HepG2 (cell line): ENCODE data around the gene STARD6. TPM values are rescaled to one million over a fixed set of nuclear protein-coding genes. Genes with fewer than 3 reads are reported as not detected.

Source experiments
- JUN ChIP-seq: sonication (generic); formaldehyde crosslinking; IDR thresholded peaks from 2 replicates; pipeline ENCODE4 v1.4.0; 2020; ENCODE audit warnings: mild to moderate bottlenecking, missing genetic modification reagents
- KLF16 ChIP-seq, 2 experiments: sonication (generic) in 1 of 2; formaldehyde crosslinking in 1 of 2; IDR thresholded peaks; 2 replicates each; pipeline versions ENCODE4 v1.6.1 to v1.8.0; 2016 to 2023; ENCODE audit warnings: missing genetic modification reagents in 2 of 2, missing compliant biosample characterization in 1 of 2
- MAFK ChIP-seq, 2 experiments: IDR thresholded peaks in 1 of 2; conservative IDR thresholded peaks in 1 of 2; 2 replicates each; pipeline ENCODE4 v1.6.1; 2011; ENCODE audit warnings: improper control_type of control experiment in 2 of 2, low read length in 2 of 2
- NCOA1 ChIP-seq: sonication (generic); formaldehyde crosslinking; IDR thresholded peaks from 2 replicates; pipeline ENCODE4 v1.9.0; 2021; ENCODE audit warnings: missing genetic modification reagents
- NFAT5 ChIP-seq: sonication (generic); formaldehyde crosslinking; IDR thresholded peaks from 2 replicates; pipeline ENCODE4 v1.4.0; 2020; ENCODE audit warnings: missing genetic modification reagents
- RNF2 ChIP-seq: fragments of 450-650 bp; conservative IDR thresholded peaks from 2 replicates; pipeline ENCODE4 v1.6.1; 2016; ENCODE audit warnings: low read depth
- STAG1 ChIP-seq: sonication (generic); formaldehyde crosslinking; IDR thresholded peaks from 2 replicates; pipeline ENCODE4 v1.4.0; 2020; ENCODE audit warnings: missing genetic modification reagents
- TIGD3 ChIP-seq: sonication (generic); formaldehyde crosslinking; IDR thresholded peaks from 2 replicates; pipeline ENCODE4 v1.5.1; 2020; ENCODE audit warnings: mild to moderate bottlenecking, missing genetic modification reagents, borderline replicate concordance
- ZNF225 ChIP-seq: sonication (generic); formaldehyde crosslinking; IDR thresholded peaks from 2 replicates; pipeline ENCODE4 v1.4.0; 2020; ENCODE audit warnings: mild to moderate bottlenecking, missing genetic modification reagents
- ZNF367 ChIP-seq: sonication (generic); formaldehyde crosslinking; IDR thresholded peaks from 2 replicates; pipeline ENCODE4 v1.4.0; 2020; ENCODE audit warnings: missing genetic modification reagents, borderline replicate concordance
- ZNF709 ChIP-seq: sonication (generic); formaldehyde crosslinking; IDR thresholded peaks from 2 replicates; pipeline ENCODE4 v1.5.0; 2020; ENCODE audit warnings: mild to moderate bottlenecking, missing genetic modification reagents
- ZNF766 ChIP-seq: sonication (generic); formaldehyde crosslinking; IDR thresholded peaks from 2 replicates; pipeline ENCODE4 v1.5.0; 2020; ENCODE audit warnings: missing genetic modification reagents, borderline replicate concordance
- polyA plus RNA-seq, 8 experiments: library from polyadenylated mRNA; depleted of rRNA in 3 of 8; stranded (reverse) in 7 of 8; unstranded in 1 of 8; fragments of >200 nt; fragmentation: Illumina TruSeq in 4 of 8; extraction: Trizol in 4 of 8; gene quantifications; 2 replicates each; pipeline versions ENCODE4 v1.2.1 to v1.2.3, GENCODE V29; 2011 to 2016; ENCODE audit warnings: low read depth in 4 of 8, missing spikeins in 1 of 8, mixed read lengths in 1 of 8; ENCODE audit not compliant: insufficient read depth in 1 of 8
- total RNA-seq, 5 experiments: library from RNA; depleted of rRNA; stranded (reverse); fragments of >200 nt; fragmentation: Illumina TruSeq; extraction: Trizol; gene quantifications; 2 replicates each; pipeline ENCODE4 v1.2.3, GENCODE V29; 2016; ENCODE audit warnings: low read depth in 1 of 5

Gene STARD6
- total and polyA plus RNA-seq, 2 of the 13 experiments (the other 11 are each of a cell fraction or from before 2014, with no cell fraction given): not detected

DNA sequence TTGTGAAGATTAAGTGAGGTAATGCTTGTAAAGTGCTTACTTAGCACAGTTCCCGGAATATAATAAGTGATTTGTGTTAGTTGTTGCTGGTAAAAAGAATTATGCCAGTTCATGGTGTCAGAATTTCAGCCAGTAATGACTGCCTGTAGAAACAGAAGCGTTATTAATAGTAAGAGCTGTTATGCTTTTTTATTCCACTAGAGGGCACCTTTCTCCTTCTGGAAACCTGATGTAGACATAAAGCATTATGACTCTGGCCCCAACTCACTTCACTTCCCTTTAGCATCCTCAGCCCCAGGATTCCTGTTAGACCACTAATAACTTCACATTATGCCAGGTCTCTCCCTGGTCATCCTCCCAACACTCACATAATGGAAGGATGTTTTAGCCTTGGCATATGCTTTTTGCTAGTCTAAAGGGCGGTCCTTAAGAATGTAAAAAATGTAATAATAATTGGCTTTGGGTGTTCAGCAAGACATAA, 34.9 kb upstream of the STARD6 start (continued):
- no peak for TF ChIP-seq NFAT5 (CRISPR knock-in tag)
- no peak for TF ChIP-seq ZNF225 (CRISPR knock-in tag)
- TF ChIP-seq TIGD3: no peak
- TF ChIP-seq KLF16 (CRISPR knock-in tag; IDR thresholded peaks at IDR 0.05): no peak
- no peak for TF ChIP-seq ZNF367 (CRISPR knock-in tag)
- no peak for TF ChIP-seq NCOA1
- no peak for TF ChIP-seq RNF2
- TF ChIP-seq ZNF766: no peak
- no peak for TF ChIP-seq ZNF709 (CRISPR knock-in tag)
- 0 out of 4 replicates have a peak, but pooled peaks of 1 of the 2 experiments have one; percentile 11 for TF ChIP-seq MAFK (conservative IDR thresholded peaks at IDR 0.05 in 1 of 2, IDR thresholded peaks at IDR 0.05 in 1 of 2; ENCODE audit: low read length in 2 of 2)
- no peak for TF ChIP-seq JUN (CRISPR knock-in tag)
- TF ChIP-seq STAG1 (CRISPR knock-in tag): peak; percentile 47
